ENCODE measurements around the gene SUGP2.

- TF ChIP-seq, protein P1, sequence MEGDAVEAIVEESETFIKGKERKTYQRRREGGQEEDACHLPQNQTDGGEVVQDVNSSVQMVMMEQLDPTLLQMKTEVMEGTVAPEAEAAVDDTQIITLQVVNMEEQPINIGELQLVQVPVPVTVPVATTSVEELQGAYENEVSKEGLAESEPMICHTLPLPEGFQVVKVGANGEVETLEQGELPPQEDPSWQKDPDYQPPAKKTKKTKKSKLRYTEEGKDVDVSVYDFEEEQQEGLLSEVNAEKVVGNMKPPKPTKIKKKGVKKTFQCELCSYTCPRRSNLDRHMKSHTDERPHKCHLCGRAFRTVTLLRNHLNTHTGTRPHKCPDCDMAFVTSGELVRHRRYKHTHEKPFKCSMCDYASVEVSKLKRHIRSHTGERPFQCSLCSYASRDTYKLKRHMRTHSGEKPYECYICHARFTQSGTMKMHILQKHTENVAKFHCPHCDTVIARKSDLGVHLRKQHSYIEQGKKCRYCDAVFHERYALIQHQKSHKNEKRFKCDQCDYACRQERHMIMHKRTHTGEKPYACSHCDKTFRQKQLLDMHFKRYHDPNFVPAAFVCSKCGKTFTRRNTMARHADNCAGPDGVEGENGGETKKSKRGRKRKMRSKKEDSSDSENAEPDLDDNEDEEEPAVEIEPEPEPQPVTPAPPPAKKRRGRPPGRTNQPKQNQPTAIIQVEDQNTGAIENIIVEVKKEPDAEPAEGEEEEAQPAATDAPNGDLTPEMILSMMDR (IDR thresholded peaks at IDR 0.05): no peak
- TF ChIP-seq POLR2AphosphoS5 (IDR thresholded peaks at IDR 0.05): no peak
- TF ChIP-seq POLR2A (IDR thresholded peaks at IDR 0.05): no peak
These were observed 87.0 kb downstream of the SUGP2 start for GRCh38 chr19:18946335-18946734.

All from prostate gland (tissue), 2 donors.